Measurements from ENCODE around the gene IRF4.

IRF4 gene

DNA sequence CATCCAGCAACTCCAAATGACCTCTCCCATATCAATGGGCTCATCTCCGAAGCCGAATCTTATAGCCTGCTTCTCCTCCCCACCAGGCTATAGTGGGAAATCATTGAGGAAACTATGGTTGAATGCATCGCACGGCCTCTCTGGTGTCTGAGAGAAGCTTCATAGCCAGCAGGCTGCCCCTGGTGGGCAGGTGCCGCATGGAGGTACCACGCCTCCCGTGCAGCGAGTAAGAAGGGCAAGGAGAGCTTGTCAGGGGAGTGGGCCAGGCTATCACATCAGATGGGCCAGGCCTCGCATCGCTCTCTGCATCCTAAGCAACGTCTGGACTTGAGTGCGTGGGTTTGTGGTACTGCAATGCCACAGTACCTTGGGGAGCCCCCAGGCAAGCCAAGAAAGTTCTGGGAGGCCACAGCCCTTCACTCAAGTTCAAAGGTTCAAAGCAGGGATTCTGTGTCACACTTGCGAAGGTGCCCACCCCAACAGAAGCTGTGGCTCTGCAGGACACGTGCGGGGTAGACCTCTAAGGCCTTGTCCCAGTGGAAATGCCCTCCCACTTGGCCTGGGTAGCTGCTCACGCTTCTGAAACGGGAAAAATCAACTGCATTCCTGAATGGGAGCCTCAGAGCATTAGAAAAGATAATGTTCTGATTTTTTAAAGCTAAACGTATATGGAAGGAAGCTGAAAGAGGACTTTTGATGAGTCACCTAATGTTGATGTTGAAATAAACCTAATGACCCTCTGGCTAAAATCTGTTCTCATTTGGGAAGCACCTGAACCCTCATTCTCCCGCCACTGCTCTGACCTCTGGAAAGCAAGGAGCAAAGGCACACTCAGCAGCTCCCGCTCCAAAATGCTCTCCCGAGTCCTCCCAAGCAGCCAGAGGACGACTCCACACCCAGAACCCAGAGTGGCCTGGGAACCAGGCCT, 8.4 kb upstream of the IRF4 start:
- no peak for DNase-seq

DNA sequence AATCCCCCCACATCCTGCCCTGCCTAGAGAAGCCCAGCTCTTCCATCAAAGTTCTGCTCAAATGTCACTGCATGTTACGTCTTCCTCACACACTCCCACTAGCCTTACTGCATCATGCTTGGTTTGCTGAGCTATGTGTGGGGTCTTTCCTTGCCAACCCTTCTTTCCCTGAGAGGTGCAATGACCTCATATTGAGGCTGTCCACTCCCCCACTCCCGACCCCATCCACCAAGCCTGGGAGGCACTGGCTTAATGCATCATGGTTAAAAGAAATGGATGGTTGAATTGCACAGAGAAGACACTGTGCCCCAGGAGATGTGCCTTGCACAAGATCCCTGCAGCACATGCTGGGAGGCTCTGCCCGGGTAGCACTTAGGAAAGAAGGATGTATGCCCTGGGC, 7.7 kb upstream of the IRF4 start:
- DNase-seq: no peak

DNA sequence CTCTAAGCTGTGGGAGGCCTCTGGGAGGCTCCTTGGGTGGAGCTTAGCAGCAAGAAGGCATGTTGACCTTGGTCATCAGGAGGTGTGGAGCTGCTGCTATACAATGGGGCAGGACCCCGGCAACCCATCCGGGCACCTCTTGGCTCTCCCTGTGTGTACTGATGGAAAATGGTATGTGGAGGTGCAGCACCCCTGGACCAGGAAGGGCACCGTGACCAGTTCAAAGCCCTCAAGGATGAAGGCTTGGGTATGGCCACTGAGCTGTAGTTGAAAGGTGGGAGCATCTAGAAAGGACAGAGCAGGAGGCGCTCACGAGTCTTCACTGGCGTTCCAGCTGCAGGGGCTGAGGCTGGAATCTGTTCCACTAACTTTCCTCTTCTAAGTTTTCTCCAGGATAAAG, 6.7 kb upstream of the IRF4 start:
- DNase-seq: no peak

DNA sequence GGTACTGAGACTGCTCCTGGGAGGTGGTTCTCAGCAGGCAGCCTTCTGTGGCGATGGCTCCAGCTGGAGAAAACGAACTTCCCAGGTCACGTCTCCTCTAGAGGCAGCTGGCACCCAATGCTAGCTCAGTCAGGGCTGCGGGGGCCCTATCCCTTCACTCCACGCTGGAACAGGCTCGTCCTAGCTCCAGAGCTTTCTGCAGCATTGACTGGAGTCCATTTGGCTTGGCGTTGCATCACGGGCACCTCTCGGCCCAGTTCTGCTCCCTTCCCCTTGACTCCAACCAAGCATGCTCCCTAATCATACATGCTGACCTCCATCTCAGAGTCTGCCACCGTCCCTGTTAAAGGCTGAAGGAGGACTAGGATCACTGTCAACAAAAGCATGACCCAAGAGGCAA, 5.9 kb upstream of the IRF4 start:
- no peak for DNase-seq

DNA sequence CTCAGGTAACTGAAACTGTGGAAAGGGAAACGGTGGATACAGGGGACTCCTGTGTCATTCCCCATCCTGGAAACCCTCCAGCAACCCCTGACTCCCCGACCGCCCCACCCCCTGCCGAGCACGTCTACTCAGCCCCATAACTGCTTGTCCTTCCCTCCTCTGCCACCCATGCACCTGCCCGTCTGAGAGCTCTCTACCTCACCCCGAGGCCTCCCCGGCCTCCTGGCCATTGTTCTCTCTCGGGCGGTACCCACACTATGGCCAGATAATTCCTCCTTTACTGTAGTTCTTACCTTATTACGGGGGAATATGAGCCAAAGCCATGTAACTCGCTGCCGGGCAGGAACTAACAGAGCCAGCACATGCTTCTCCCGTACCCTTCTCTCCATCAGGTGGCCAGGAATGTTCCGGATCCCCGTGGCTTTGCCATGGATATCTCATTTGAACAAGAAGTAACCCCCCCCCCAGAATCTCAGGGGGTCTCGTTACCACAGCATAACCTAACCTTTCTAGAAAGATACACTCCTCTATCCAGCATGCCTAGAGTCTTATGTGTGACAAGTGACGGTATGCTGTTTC, 4.8 kb upstream of the IRF4 start:
- no peak for DNase-seq

DNA sequence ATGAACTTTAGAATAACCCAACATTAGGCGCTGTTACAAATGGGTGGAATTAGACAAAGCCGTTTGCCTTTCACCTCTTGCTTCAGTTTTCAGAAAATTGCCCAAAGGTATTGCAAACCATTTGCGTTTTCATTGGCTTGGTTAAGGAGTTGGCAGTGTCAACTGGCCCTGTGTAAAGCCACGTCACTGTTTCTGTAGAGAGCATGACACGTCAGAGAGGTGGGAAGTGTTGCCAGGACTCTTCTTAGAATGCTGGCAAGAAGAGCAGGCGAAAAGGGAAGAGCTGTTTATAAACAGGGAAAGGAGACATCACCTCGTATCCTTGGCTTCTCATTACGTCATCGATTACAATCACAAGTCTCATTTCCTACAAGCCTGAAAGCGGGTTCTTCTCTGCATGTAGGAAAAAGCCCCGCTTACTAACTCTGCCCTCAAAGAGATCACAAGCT, 4.2 kb upstream of the IRF4 start:
- no peak for DNase-seq

DNA sequence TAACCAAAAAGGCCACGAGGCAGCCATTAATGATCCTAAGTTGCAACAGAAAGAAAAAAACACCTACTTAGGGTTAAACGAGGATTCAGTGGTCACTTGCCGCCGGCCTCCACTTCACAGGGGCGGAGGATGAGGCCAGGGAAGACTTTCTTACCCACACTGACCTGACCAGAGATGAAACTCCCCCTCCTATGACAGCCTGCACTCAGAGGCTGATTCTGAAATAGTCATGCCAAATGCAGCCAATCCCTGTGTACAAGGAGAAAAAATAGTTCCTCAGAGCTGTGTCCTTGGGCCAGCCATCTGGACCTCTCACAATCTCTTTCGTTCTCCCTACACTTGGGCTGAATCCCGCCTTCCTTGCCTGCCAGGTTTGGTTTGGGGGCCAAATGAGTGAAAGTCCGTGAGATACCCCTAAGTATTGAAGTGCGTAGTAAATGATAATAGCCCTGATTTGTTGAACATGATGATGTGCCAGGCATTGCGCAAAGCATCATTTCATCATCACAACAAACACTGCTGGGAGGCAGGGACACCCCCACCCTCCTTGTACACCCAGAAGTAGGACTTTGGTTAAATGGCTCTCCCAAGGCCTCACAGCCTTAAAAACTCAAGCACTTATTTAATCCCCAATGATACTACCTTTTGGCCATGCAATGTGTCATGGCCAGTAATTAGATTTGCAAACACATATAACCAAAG, 3.2 kb upstream of the IRF4 start:
- DNase-seq: no peak

DNA sequence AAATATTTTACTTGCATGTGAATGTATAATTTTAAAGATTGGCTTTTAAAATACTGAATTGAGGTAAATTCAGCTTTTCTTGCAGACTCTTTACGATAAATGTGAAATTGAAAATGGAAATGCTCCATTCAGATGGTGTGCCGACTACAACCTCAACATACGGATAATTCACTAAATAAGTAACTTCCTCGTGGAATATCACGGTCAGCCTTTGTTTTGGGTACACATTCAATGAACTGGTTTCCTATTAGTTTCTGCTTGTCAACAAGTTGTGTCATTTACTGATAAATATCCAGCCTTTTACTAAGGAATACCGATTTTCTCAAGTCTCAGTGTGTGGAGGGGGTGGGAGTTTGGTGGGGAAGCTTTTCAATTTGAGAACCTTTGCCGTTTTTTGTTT, 2.4 kb upstream of the IRF4 start:
- DNase-seq: no peak

DNA sequence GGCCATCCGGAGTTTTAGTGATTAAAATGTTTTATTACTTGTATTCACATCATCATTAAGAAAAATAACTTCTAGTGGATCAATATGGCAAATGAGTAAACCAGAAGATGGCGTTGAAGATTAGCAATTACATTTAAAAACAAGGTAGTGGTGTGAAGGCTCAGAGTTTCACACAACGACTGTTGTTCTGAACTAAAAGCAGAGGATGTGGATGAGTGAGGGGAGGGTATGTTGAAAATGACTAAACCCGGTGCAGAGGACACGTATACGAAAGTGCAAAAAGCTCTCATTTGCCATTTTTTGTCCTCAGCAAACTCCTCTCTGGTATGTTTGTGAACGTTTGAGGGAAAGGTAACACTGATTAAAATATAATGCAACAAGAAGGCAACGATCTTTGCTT, 1.9 kb upstream of the IRF4 start:
- no peak for DNase-seq

DNA sequence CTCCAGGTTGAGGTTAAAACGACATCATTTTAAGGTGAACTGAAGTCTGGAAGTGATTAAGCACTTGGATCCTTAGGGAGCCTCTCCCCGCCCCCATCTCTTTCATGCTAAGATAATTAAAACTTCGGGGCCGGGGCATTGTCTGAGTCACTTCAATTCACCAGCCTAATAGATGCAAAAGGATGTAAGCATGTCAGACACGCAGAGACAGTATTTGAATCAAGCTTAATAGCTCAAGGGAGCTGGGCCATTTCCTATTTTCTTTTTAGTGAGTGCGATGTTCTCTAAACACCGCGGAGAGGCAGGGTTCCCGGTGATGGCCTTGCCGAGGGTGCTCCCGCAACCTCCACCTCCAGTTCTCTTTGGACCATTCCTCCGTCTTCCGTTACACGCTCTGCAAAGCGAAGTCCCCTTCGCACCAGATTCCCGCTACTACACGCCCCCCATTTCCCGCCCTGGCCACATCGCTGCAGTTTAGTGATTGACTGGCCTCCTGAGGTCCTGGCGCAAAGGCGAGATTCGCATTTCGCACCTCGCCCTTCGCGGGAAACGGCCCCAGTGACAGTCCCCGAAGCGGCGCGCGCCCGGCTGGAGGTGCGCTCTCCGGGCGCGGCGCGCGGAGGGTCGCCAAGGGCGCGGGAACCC, 516 bp upstream of the IRF4 start:
- no peak for DNase-seq

DNA sequence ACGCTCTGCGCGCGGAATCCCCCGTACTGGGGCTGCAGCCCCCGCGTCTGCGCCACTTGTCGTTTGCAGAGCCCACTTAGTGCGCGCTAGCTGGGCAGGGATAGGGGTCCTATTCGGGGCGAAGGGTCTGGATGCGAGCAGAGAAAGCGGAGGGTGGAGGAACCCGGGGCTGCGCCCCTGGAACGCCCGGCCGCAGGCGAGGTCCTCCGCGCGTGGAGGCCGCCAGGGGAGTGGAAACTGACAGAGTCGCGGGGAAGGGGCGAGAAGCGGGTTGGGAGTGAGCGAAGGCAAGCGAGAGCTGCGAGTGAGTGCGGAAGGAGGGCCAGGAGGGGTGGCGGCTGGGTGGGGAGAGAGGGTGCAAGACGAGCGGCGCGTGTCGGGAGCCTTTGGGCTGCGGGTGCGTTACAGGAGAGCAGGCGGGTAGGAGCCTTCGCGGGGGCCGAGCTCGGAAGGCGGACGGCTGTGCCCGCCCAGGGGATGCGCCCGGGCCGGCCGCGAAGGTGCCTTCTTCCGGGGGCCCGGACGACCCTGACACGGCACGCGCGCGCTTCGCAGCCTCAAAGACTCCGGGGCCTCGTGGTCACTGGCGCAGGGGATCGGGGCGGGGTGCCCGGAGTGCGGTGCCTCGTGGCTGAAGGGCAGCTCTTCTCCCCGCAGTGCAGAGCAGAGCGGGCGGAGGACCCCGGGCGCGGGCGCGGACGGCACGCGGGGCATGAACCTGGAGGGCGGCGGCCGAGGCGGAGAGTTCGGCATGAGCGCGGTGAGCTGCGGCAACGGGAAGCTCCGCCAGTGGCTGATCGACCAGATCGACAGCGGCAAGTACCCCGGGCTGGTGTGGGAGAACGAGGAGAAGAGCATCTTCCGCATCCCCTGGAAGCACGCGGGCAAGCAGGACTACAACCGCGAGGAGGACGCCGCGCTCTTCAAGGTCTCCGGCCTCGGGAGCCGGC, 1.2 kb downstream of the IRF4 start:
- DNase-seq: no peak

DNA sequence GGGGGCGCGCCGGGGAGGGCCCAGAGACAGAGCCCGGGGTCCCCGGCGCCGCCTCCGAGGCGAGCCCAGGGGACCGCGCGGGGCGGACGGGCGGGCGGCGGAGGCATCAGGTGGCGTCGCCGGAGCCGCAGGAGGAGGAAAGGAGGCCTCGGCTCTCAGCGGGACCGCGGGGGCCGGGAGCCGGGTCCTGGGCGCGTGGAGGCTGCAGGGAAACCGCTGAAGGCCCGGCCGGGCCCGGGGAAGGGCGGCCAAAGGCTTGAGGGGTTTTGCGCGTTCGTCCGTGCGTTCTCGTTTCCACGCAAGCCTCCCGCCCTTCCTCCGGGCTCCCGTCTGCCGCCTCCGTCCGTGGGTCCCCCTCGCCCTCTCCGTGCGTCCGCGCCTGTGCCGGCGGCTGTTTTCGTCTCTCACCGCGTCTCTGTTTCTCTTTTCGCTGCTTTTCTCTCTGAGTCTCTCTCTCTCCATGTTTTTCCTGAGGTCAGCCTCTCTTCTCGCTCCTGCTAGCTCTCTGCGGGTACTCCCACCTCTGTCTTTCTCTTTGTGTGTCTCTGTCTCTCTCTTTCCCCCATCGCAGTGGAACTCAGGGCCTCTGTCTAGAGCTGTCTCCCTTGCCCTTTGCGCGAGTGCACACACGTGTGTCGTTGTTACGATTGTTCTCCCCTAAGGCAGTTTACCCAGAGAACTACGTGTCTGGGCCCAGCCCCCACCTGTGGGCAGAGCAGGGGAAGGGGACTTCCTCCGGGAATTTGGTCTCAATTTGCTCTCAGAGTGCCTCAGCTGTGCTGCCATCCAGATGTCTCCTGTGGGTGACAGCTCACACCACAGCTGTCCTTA, 2.1 kb downstream of the IRF4 start:
- DNase-seq: no peak

DNA sequence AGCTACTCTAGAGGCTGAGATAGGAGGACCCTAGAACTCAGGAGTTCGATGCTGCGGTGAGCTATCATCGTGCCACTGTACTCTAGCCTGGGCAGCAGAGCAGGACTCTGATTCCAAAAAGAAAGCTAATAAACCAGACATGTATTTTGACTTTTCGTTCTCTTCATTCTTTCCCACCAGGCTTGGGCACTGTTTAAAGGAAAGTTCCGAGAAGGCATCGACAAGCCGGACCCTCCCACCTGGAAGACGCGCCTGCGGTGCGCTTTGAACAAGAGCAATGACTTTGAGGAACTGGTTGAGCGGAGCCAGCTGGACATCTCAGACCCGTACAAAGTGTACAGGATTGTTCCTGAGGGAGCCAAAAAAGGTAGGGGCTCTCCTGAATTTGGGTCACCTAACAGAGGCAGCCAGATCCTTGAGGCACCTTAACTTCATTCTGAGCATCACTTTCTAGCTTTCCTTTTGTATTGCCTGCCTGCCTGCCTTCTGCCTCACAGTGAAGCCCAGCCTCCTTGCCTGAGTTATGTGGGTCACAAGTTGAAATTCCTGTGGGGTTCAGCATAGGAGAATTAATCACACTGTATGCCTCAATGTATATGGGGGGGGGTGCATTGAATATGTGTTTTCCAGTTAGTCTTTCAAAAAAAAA, 3.2 kb downstream of the IRF4 start:
- no peak for DNase-seq

DNA sequence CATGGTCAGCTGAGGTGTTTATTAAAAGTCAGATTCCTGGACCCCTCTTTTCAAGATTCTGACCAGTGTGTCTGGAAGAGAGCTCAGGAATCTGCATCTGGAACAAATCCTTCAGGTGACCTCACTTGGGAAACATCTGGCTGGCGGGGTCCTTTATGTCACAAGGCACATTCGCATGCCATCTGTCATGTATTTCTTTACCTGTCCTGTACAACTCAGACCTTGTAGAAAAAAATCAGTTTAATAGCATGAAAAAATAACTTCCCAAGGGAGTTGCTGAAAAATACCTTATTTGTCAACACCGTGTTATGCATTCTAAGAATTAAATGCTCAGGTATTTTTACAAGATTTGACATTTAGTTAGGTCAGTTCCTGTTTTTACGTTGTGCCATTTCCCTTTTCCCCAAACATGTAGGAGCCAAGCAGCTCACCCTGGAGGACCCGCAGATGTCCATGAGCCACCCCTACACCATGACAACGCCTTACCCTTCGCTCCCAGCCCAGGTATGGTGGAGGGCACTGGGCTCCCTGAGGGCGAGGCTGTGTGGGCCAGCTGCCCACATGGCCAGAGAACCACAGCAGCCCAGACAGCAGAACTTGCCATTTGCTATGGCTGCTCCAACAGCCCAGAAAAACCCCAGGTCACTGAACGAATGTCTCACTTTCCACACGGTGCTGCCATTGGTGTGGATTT, 4.0 kb downstream of the IRF4 start:
- DNase-seq: no peak

DNA sequence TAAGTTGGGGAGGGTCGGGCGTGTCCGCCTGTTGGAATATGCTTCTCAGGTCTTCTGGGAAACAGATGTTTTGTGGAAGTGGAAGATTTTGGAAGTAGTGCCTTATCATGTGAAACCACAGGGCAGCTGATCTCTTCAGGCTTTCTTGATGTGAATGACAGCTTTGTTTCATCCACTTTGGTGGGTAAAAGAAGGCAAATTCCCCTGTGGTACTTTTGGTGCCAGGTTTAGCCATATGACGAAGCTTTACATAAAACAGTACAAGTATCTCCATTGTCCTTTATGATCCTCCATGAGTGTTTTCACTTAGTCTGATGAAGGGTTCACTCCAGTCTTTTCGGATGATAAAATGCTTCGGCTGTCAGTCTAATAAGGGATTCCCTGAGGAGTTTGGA, 4.6 kb downstream of the IRF4 start:
- DNase-seq: no peak

DNA sequence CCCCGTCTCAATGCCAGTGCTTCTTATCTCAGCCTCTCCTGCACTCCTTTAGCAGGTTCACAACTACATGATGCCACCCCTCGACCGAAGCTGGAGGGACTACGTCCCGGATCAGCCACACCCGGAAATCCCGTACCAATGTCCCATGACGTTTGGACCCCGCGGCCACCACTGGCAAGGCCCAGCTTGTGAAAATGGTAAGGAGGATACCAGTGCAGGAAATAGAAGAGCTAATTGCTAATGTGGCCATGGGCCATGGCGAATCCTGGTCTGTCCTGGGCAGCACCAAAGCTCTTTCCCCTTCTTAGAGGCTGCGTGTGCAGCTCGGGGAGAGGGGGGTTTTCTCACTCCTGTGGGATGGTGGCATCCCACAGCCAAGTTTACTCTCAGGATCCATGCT, 5.5 kb downstream of the IRF4 start:
- no peak for DNase-seq

DNA sequence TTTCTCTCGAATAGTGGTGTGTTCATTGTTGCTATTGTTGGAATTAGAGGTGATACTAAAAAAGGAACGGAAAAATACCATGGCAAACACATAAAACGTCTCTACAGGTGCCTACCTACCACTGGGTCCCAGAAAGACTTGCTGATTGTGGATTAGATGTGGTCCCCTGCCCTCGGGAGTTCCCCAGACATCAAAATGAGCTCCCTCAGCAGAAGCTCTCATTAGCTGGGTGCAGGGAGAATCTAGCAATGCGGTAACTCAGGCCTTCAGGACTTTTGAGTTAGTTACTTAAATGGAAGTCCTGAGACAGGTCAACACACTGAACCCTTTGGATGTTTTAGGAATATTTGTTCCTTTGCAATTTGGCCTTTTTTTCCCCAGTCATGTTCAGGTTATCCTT, 6.1 kb downstream of the IRF4 start:
- DNase-seq: no peak

DNA sequence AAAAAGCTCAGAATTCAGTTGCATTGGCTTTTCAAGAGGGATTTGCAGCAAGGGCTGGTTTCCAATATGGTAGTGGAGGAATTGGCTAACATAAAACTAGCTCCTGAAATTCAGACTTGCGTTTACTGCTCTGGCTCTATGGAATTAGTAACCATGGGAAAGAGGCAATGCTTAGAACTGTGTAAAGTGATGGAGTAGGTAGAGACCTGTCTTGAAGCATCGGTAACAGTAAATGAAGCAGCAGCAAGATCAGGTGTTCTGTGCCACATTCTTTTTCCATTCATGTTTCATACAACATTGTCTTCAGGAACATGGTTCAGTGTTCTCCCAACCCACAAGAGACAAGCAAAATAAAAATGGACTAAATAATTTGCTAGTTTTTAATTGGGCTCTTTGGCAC, 6.5 kb downstream of the IRF4 start:
- no peak for DNase-seq

DNA sequence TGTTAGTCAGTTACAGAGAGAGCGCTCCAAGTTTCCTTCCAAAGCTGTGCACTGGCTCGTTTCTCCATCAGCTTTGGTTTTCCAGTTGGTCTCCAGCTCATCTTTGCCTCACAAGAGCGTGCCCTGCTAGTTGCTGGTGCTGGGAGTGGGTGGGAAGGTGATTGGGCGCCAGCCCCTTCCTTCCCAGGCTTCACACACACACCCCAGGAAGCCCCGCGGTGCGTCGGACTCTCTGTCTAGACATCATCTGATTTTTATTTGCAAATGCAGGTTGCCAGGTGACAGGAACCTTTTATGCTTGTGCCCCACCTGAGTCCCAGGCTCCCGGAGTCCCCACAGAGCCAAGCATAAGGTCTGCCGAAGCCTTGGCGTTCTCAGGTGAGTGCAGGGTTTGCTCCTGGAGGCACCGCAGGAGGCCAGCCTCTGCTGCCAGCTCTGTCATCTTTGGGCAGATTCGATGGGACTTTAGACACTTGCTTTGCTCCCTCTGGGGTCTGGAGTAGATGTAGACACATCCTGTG, 7.1 kb downstream of the IRF4 start:
- no peak for DNase-seq
